Gastrocnemius medialis (tissue), 4 donors: ENCODE results near the gene ALB. TPM values are rescaled to one million over a fixed set of nuclear protein-coding genes. Genes with fewer than 3 reads are reported as not detected.

Source experiments
- ATAC-seq, 2 donors: fragments of 150-250 bp; one replicate each; pipeline ENCODE4 v1.9.1; 2016
- DNase-seq, 2 donors: peaks; one replicate each; pipeline ENCODE4 v3.0.0-alpha.2; 2019
- H3K27ac ChIP-seq, 4 donors: fragments of 200-600 bp; sonication (generic); 1 replicate in 1 of 4; 2 replicates in 3 of 4; pipeline ENCODE4 v1.5.1; 2016 to 2018; ENCODE audit warnings: mild to moderate bottlenecking in 2 of 4, moderate library complexity in 1 of 4
- H3K27me3 ChIP-seq, 3 donors: fragments of 200-600 bp; sonication (generic) in 2 of 3; 1 replicate in 1 of 3; 2 replicates in 2 of 3; pipeline versions ENCODE4 v1.5.1 to v1.6.0; 2016 to 2019; ENCODE audit warnings: mild to moderate bottlenecking in 1 of 3, moderate library complexity in 1 of 3
- H3K36me3 ChIP-seq, 2 donors: fragments of 200-600 bp; sonication (generic) in 1 of 2; one replicate each; pipeline ENCODE4 v1.5.1; 2017 to 2018
- H3K4me1 ChIP-seq, 2 donors: fragments of 200-600 bp; sonication (generic) in 1 of 2; one replicate each; pipeline ENCODE4 v1.5.1; 2016 to 2017; ENCODE audit warnings: mild to moderate bottlenecking in 2 of 2
- H3K4me3 ChIP-seq, 4 donors: fragments of 200-600 bp; sonication (generic) in 3 of 4; 1 replicate in 1 of 4; 2 replicates in 3 of 4; pipeline ENCODE4 v1.5.1; 2016 to 2019; ENCODE audit warnings: mild to moderate bottlenecking in 2 of 4
- H3K9me3 ChIP-seq, 3 donors: fragments of 200-600 bp; sonication (generic) in 2 of 3; 1 replicate in 1 of 3; 2 replicates in 2 of 3; pipeline ENCODE4 v1.5.1; 2016 to 2019
- CTCF ChIP-seq, 5 experiments: fragments of 450-650 bp in 3 of 5; fragments of 200-600 bp in 2 of 5; sonication (generic) in 2 of 5; IDR thresholded peaks in 4 of 5; conservative IDR thresholded peaks in 1 of 5; 1 replicate in 4 of 5; 2 replicates in 1 of 5; pipeline ENCODE4 v1.5.1; 2016 to 2019; ENCODE audit warnings: antibody characterized with exemption in 5 of 5, mild to moderate bottlenecking in 3 of 5, moderate library complexity in 3 of 5
- POLR2A ChIP-seq, 2 donors: fragments of 450-650 bp; IDR thresholded peaks; one replicate each; pipeline ENCODE4 v1.6.1; 2017; ENCODE audit warnings: antibody characterized with exemption in 2 of 2, mild to moderate bottlenecking in 2 of 2, moderate library complexity in 2 of 2
- in situ Hi-C, 4 donors: fragments of 200-750 bp; cut with MboI; loops; one replicate each; pipeline versions ENCODE4 v1.15.0 to v1.8.0; 2017; ENCODE audit warnings: low sequenced_read_pairs in 4 of 4
- intact Hi-C: fragments of 100-400 bp; cut with DNase I; formaldehyde crosslinking; loops from one replicate; pipeline ENCODE4 v1.15.1; 2023; ENCODE audit warnings: low total_unique reads
- total RNA-seq, 4 donors: library from RNA; depleted of rRNA; stranded (reverse); fragments of >200 nt; gene quantifications; one replicate each; pipeline versions ENCODE4 v1.1.0 to v1.2.3, GENCODE V29; 2016

The ALB gene
- total RNA-seq, 4 donors from 2014 or later: 67.3 to 166 TPM; not detected in 2

GRCh38 chr4:73470728-73471127, 66.6 kb downstream of the ALB start:
- no peak overlapping the region for H3K27ac ChIP-seq
- H3K27me3 ChIP-seq: no peaks in the 10 kb centered on the region
- TF ChIP-seq POLR2A (IDR thresholded peaks at IDR 0.05) (no peak), CTCF (IDR thresholded peaks at IDR 0.05 in 4 of 5, conservative IDR thresholded peaks at IDR 0.05 in 1 of 5) (no peak)
- DNase-seq (no peak), ATAC-seq (no peak)
- in situ Hi-C loops: no loop called here
- no peaks in the 10 kb centered on the region for H3K4me1 ChIP-seq
- no peaks in the 10 kb centered on the region for H3K36me3 ChIP-seq
- H3K4me3 ChIP-seq: no peak overlapping the region
- intact Hi-C loops: no loop called here
- H3K9me3 ChIP-seq: no peaks in the 10 kb centered on the region

Other genes with a start within 250 kb of the ALB start
- gene ANKRD17, start 145.5 kb upstream of the ALB start, total RNA-seq: 10 to 100 TPM; 40.8 to 68.5 (median 54.8) TPM
- not detected for gene AFP, start 31.9 kb downstream of the ALB start, total RNA-seq
- gene AFM, start 77.5 kb downstream of the ALB start, total RNA-seq: under 1 TPM in 2 of 4 donors, not detected in 2; 0.29 to 0.55 TPM
- gene RASSF6, start 216.1 kb downstream of the ALB start, total RNA-seq: under 1 TPM in 2 of 4 donors, not detected in 2; 0.15 to 0.27 TPM